Upper lobe of right lung (tissue), 1 donor: ENCODE results near the gene MBD3L2. TPM values are rescaled to one million over a fixed set of nuclear protein-coding genes. Genes with fewer than 3 reads are reported as not detected.
"Not testable (repeated sequence)": the region's sequence is repeated elsewhere in the genome, so short reads cannot be mapped to it uniquely, and the experiment has no call there.

Experiments
- ATAC-seq: fragments of 200-7000 bp; cut with Tn5 transposase; one replicate; pipeline ENCODE4 v1.9.1; 2020; ENCODE audit warnings: mild to moderate bottlenecking, moderate library complexity
- DNase-seq: peaks from one replicate; pipeline ENCODE4 v3.0.0-alpha.2; 2020
- H3K27ac ChIP-seq: fragments of 200-600 bp; one replicate; pipeline ENCODE4 v1.8.0; 2022
- H3K27me3 ChIP-seq: fragments of 200-600 bp; one replicate; pipeline ENCODE4 v1.8.0; 2022; ENCODE audit warnings: mild to moderate bottlenecking
- H3K36me3 ChIP-seq: fragments of 200-600 bp; one replicate; pipeline ENCODE4 v1.8.0; 2022
- H3K4me1 ChIP-seq: fragments of 200-600 bp; one replicate; pipeline ENCODE4 v1.8.0; 2022
- H3K4me3 ChIP-seq: fragments of 200-600 bp; one replicate; pipeline ENCODE4 v1.8.0; 2022; ENCODE audit warnings: mild to moderate bottlenecking
- H3K9me3 ChIP-seq: fragments of 200-600 bp; one replicate; pipeline ENCODE4 v1.8.0; 2022
- CTCF ChIP-seq: fragments of 200-600 bp; IDR thresholded peaks from one replicate; pipeline ENCODE4 v1.8.0; 2022; ENCODE audit warnings: antibody characterized with exemption
- intact Hi-C: fragments of 100-400 bp; cut with DNase I; formaldehyde crosslinking; loops from one replicate; pipeline ENCODE4 v1.11.0; 2022
- total RNA-seq: library from RNA; stranded (reverse); fragmentation: NEBNext Ultra II Directional; extraction: Animal tissue kit (Norgen Biotek cat#: 25700); gene quantifications from one replicate; pipeline ENCODE4 v1.2.1, GENCODE V29; 2021
- donor health status: DM: no; HTN: yes; CAD: no; lungs with severe emphysema.

The MBD3L2 gene
- total RNA-seq, 1 donor from 2014 or later = not detected

GRCh38 chr19:7007859-7008258 is 41.3 kb upstream of the MBD3L2 start:
- ATAC-seq (no peak), DNase-seq (no peak)
- Histone ChIP-seq H3K9me3 (no peaks in the 10 kb centered on the region), H3K36me3 (no peaks in the 10 kb centered on the region), H3K27me3 (no peaks in the 10 kb centered on the region), H3K27ac (no peak overlapping the region), H3K4me1 (no peaks in the 10 kb centered on the region), H3K4me3 (no peak overlapping the region)
- intact Hi-C loops = no loop called here
- no peak for TF ChIP-seq CTCF

GRCh38 chr19:7010722-7011593 is 38.2 kb upstream of the MBD3L2 start:
- Histone ChIP-seq H3K27ac (no peak overlapping the region), H3K4me3 (no peak overlapping the region), H3K27me3 (no peaks in the 10 kb centered on the region), H3K9me3 (no peaks in the 10 kb centered on the region), H3K36me3 (no peaks in the 10 kb centered on the region), H3K4me1 (no peaks in the 10 kb centered on the region)
- DNase-seq (no peak), ATAC-seq (no peak)
- no peak for TF ChIP-seq CTCF
- intact Hi-C loops = no loop called here

GRCh38 chr19:7013678-7014077 is 35.4 kb upstream of the MBD3L2 start:
- no peak overlapping the region for H3K4me3 ChIP-seq
- intact Hi-C loops = no loop called here
- TF ChIP-seq CTCF = no peak
- no peaks in the 10 kb centered on the region for H3K27me3 ChIP-seq
- H3K27ac ChIP-seq = no peak overlapping the region
- ATAC-seq (peak; percentile 82), DNase-seq (no peak)
- H3K9me3 ChIP-seq = no peaks in the 10 kb centered on the region
- no peaks in the 10 kb centered on the region for H3K36me3 ChIP-seq
- H3K4me1 ChIP-seq = no peaks in the 10 kb centered on the region

- no peak overlapping the region for H3K27ac ChIP-seq
- ATAC-seq = no peak
- H3K36me3 ChIP-seq = no peaks in the 10 kb centered on the region
- no peaks in the 10 kb centered on the region for H3K27me3 ChIP-seq
- intact Hi-C loops = no loop called here
- H3K4me3 ChIP-seq = no peak overlapping the region
- TF ChIP-seq CTCF = no peak
- H3K9me3 ChIP-seq = no peaks in the 10 kb centered on the region
- no peak for DNase-seq
- H3K4me1 ChIP-seq = no peaks in the 10 kb centered on the region
Observed at GRCh38 chr19:7018828-7019227, 30.3 kb upstream of the MBD3L2 start.

- H3K27ac ChIP-seq, H3K27me3 ChIP-seq, DNase-seq, ATAC-seq, H3K4me1 ChIP-seq, intact Hi-C loops, H3K36me3 ChIP-seq, H3K9me3 ChIP-seq, H3K4me3 ChIP-seq: not testable (repeated sequence)
Observed at GRCh38 chr19:7021331-7021730, 27.8 kb upstream of the MBD3L2 start, which contains the start of gene MBD3L2B. Gene MBD3L2B (minus strand): TSS chr19:7021431. CDS start chr19:7021397, 34 bp downstream.

GRCh38 chr19:7028790-7029189 is 20.3 kb upstream of the MBD3L2 start:
- ATAC-seq = not testable (repeated sequence)

GRCh38 chr19:7030278-7030677 is 18.8 kb upstream of the MBD3L2 start, which contains the start of gene MBD3L5:
Gene MBD3L5 (plus strand): TSS chr19:7030578. CDS start chr19:7030612, 34 bp downstream.
- H3K27me3 ChIP-seq, H3K27ac ChIP-seq, intact Hi-C loops, DNase-seq, H3K4me3 ChIP-seq, H3K36me3 ChIP-seq, H3K4me1 ChIP-seq, ATAC-seq, H3K9me3 ChIP-seq: not testable (repeated sequence)

More at GRCh38 chr19:7028790-7029189, 20.3 kb upstream of the MBD3L2 start:
- H3K36me3 ChIP-seq, H3K27ac ChIP-seq, H3K4me1 ChIP-seq, DNase-seq, intact Hi-C loops, H3K27me3 ChIP-seq, H3K4me3 ChIP-seq, H3K9me3 ChIP-seq: not testable (repeated sequence)

GRCh38 chr19:7040079-7040478 is 9.0 kb upstream of the MBD3L2 start, which contains the start of gene MBD3L4:
Gene MBD3L4 (minus strand): TSS chr19:7040179. CDS start chr19:7040144, 35 bp downstream.
- H3K27me3 ChIP-seq, H3K27ac ChIP-seq, H3K36me3 ChIP-seq, H3K9me3 ChIP-seq, intact Hi-C loops, H3K4me1 ChIP-seq, DNase-seq, ATAC-seq, H3K4me3 ChIP-seq: not testable (repeated sequence)

- H3K27me3 ChIP-seq, H3K27ac ChIP-seq, ATAC-seq, H3K4me1 ChIP-seq, DNase-seq, H3K4me3 ChIP-seq, H3K9me3 ChIP-seq, intact Hi-C loops, H3K36me3 ChIP-seq: not testable (repeated sequence)
Observed at GRCh38 chr19:7041563-7041962, 7.6 kb upstream of the MBD3L2 start.

- DNase-seq, H3K36me3 ChIP-seq, H3K4me3 ChIP-seq, intact Hi-C loops, H3K27ac ChIP-seq, H3K27me3 ChIP-seq, ATAC-seq, H3K9me3 ChIP-seq, H3K4me1 ChIP-seq: not testable (repeated sequence)
Observed at GRCh38 chr19:7051421-7051820, 2.3 kb downstream of the MBD3L2 start.
